SKM-1 treated with dmso at 0.1 percent for 144 hours (cell line): ENCODE measurements around the gene C1QL1.

ENCODE experiments used
- DNase-seq: peaks from one replicate; lab custom pipeline; 2025; ENCODE audit not compliant: unreplicated experiment; lab: John Stamatoyannopoulos, UW

C1QL1 gene

DNA sequence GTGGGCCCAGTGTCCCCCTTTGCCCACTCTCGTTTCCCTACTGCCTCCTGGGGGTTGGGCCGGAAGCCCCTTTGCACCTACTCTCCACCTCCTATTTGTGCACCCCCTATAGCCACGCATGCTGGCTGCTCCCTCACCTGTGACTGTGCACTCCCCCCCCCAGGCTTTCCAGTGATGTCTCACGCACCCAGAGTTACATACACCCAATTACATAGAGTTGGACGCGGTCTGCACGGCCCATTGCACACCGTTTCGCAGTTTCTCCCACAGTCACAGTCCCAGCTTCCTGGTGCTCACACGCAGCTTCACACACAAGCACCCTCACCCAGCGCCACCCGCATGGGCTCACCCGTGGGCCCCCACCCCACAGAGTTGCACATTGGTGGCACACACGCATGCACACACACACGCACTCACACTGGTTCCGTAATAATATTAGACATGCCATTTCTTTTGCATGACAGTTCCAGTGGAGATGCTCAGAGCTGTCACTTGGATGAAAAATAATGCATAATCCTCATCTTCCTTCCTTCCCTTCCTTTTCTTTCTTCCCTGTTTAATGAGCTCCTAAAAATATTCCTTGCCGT is 21.5 kb upstream of the C1QL1 start:
- DNase-seq, result no peak

DNA sequence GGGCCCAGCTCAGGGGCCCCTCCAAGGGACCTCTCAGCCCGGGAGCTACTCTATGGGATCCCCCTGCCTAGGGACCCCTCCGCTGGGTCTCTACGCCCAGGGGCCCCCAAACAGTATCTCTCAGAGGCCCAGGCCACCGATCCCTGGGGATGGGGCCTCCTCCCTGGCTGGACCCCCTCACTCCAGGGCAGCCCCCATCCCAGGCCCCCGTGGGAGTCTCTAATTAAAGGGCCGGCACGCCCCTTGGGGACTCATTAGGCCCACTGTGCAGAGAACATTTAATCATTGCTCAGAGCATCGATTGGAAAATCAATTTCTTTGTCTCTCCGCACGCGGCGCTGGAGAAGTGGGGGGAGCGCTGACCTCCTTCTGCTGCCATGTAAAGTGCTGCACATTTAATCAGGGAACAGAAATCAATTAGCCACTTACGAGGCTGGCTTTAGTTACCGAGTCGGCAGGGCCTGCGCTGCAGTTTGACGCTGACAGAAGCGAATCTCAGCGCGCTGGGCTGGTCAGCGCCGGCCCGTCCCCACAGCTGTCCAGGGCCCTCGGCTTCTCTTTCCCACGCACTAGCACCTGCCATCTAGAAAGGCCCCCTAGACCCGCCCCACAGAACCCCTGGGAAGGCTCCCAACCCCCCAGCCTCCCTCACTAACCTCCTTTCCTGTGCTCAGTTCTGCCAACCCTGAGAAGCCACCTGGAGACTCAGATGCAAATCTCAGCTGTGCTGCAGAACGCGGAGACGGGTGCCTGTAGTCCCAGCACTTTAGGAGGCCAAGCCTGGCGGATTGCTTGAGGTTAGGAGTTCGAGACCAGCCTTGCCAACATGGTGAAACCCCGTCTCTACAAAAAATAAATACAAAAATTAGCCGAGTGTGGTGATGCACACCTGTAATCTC is 20.2 kb upstream of the C1QL1 start:
- no peak for DNase-seq

DNA sequence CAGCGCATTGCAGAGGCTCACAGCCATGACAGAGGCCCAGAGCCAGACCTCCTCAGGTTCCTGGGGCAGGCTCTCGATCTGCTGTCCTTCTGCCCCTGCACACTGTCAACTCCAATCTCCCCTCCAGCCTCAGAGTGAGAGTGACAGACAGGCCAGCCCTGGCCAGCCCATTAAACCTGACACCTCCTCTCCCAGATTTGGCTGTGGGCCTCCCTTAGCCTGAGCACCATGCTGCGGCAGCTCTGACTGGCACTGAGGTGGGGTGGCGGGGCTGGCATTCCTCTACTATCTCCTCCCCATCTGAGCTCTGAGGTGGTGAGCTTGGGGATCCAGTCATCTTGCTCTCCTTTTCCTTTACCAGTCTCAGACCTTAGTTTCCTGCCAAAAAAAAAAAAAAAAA is 15.5 kb upstream of the C1QL1 start:
- no peak for DNase-seq

DNA sequence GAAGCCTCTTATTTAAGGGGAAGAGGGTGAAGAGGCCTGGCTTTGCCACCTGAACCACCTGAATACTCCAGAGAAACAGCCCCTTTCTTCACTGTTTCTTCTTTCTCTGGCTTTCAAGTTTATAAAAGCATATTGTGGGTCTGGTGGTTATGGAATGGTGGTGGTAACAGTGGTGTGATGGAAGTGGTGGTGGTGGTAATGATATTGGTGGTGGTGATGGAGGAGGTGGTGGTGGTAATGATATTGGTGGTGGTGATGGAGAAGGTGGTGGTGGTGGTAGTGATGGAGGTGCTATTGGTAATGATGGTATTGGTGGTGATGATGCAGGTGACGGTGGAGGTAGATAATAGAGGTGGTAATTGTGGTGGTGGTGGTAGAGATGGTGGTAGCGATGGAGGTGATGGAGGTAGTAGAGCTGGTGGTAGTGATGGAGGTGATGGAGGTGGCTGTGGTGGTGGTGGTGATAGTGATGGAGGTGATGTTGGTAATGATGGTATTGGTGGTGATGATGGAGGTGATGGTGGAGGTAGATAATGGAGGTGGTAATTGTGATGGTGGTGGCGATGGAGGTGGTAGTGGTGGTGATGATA is 14.1 kb upstream of the C1QL1 start:
- DNase-seq, result no peak

DNA sequence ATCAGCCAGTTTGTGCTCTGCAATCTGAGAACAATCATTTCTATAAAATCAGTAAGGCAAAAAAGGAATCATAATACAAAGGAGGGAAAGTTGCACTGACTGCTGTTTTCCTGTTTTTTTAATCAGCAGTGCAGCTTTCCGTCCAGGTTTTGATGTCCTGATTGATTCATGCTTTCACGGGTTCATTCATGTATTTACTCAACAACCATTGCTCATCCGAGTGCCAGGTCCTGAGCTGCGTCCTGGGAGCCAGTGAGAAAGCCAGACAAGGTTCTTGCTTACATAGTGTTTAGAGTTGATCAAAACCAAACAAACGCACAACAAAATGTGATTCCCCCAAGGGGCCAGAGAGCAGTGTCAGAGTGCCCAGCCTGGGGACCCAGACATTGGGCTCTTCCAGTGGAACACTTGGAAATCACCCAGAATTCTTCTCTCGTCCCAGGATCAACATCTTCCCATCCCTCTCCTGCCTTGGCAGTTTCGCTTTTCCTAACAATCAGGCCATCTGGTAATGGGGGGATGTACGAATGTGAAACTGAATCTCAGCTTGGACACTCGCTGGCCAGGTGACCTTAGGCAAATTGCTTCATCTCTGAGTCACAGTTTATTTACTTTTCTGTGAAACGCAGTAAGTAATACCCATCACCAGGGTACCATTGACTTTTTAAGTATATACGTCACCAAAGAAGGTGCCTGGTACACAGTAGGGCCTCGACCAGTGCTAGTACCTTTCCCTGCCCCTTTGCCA is 13.3 kb upstream of the C1QL1 start:
- DNase-seq, result no peak

DNA sequence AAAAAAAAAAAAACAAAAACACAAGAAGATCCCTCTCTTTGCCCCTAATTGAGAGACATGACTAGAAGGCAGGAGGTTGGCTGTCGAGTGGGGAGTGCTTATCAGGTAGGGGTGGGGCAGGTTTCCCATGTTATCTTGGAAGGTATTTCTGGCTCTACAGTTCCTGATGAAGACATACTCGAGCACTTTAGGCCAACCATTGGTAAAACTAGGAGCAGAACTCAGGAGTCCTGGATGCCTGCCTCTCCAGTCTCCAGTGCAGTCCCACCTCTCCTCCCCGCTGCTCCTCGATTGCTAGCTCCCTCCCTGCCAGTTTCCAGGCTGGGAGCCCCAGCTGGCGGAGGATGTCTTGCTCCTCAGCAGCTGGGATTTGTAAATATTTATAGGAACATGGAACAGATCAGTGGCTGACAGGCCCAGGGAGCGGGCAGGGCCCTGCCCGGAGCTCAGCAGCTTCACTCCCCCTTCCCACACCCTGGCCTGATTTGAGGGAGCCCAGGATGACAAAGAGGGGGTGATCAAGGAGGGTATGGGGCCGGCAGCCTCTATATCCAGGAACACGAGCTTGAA is 11.4 kb upstream of the C1QL1 start:
- no peak for DNase-seq

DNA sequence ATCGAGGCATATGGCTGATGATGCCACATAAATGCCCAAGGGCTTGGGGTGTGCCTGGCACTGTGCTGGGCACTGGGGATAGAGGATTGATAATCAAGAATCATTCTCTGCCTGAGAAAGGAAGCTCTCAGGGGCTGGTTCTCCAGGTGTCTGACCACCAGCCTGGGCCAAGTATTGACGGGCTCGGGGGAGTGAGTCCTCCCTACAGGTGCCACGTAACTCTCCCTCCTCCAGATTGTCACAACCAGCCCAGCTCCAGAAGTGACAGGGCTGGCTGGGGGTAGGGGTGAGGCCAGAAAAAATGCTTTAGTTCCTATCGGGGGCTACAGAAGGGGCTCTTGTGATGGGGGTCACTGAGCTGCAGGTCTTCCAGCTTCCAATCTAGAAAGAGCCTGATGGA is 10.7 kb upstream of the C1QL1 start:
- DNase-seq, result no peak

DNA sequence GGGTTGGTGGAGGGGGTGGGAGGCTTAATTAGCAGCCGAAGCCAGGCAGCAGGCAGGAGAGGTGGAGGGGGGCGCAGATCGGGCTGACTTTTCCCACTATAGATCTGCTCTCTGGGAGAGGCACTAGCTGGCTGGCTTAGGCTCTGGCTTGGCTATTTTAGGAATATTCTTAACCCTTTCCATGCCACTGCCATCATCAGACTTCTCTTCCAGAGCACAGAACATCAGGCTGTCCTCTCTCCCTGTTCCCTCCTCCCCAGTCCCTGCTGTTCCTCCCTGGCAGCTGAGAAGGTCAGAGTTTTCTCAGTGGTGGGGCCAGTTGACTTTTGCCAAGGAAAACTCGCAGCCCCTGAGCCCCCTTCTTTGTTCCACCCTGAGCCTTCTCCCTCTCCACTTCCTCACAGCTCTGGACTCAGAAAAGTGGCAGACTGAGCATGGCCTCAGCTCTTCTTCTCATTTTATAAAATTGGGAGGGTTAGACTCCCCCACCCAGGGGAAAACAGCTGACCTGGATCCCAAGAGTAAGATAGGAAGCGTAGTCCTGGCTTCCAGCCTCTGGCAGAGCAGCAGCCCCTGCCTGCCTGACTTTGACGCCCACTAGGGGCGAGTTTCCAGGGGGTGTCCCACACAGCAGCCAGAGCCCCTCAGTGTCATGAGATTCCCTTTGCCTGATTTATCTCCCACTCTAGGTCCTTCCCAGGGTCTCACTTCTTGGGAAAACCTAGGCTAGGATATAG is 9.9 kb upstream of the C1QL1 start:
- DNase-seq, result no peak

DNA sequence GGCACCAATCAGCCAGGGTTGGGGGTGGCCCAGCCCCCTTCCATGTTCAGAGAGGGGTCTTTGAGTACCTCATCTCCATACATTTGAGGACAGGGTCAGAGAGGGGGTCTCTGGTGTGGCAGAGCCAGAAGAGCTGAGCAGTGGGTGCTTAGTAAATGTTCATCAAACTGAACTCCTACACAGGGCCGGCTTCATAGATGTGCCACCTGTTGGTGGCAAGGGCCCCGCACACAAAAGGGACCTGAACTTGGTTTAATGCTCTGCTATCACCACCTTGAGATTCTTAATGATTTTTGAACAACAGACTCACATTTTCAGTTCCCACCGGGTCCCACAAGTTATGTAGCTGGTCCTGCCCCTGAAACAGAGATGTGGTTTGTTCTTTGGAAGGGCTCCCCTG is 9.0 kb upstream of the C1QL1 start:
- DNase-seq, result no peak

DNA sequence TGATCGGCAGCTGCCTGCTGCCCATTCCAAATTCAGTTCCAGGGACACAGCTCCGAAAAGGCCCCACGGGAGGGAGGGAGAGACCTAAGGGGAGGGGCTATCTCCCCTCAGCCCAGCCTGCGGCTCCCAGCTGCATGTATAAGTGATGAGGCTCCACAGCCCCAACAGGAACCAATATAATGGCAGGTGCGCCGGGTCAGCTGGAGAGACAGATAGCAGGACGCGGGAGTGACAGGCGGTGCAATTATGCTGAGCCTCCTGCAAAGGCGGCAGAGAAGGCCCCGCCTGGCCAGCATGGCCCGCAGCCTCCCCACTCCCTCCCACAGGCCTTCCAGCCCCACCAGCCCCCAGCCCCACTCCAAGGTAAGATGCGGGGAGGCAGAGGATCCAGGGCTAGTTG is 8.1 kb upstream of the C1QL1 start:
- DNase-seq, result no peak

DNA sequence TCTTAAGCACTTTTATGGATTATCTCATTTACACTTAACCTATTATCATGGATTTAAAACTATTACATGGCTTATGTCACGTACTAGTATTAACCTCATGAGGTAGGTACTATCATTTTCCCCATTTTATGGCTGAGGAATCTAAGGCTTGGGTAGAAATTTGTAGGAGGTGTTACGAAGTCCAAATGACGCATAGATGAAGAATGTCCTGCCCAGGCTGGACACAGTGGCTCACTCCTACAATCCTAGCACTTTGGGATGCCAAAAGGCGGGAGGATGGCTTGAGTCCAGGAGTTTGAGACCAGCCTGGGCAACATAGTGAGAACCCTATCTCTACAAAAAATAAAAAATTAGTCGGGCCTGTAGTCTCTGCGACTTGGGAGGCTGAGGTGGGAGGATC is 4.8 kb upstream of the C1QL1 start:
- DNase-seq, result no peak

DNA sequence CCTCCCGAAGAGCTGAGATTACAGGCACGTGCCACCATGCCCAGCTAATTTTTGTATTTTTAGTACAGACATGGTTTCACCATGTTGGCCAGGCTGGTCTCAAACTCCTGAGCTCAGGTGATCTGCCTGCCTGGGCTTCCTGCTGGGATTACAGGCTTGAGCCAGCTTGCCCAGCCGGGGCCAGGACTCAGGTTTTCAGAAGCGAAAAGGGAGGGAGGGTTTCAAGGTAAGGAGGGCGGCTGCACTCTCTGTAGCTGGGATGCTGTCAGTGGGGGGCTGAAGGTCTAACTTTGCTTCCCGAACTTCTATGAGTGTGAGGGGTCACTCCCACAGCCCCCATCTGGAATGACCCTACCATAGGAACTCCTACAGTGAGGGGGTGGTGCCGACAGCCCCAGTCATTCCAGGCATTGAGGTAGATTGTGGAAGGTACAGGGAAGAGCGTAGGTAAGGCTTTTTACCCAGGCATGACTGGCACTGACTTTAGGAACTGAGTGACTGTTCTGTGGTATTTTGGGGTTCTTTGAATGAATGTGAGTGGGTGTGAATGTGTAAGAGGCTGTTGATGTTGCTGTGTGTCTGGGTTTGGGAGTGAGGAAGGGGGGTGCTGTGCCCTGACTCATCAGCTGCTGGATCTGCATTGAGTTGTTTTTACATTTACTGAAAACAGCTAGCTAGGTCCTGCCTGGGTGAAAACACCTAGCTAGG is 3.8 kb upstream of the C1QL1 start:
- DNase-seq, result no peak

DNA sequence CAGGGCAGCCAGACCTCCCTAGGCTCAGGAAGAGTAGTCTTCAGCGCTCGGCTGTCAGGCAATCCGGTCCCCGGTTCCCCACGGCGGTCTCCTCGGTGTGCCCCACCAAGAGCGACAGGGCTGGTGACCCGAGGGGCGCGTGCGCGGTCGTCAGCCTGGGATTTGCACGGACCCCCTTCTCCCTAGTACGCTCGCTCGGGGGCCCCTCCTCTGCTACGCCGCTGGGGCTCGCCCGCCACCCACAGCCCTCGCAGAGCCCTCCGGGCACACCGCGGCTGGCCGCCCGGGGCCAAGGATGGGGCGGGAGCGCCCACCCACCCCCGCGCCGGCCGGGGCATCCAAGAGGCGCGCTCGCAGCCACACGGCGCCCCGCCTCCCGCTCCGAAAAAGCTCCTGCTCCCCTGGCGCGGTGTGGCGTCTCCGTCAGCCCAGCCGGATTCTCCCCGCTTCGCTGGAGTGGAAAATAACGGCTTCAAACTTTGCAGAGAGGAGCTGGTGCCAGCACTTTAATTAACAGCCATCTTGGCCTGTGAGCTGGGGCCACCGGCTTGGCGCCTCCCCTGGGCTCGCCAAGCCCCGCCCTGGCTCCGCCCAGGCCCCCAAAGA is 2.1 kb upstream of the C1QL1 start:
- DNase-seq, result no peak

DNA sequence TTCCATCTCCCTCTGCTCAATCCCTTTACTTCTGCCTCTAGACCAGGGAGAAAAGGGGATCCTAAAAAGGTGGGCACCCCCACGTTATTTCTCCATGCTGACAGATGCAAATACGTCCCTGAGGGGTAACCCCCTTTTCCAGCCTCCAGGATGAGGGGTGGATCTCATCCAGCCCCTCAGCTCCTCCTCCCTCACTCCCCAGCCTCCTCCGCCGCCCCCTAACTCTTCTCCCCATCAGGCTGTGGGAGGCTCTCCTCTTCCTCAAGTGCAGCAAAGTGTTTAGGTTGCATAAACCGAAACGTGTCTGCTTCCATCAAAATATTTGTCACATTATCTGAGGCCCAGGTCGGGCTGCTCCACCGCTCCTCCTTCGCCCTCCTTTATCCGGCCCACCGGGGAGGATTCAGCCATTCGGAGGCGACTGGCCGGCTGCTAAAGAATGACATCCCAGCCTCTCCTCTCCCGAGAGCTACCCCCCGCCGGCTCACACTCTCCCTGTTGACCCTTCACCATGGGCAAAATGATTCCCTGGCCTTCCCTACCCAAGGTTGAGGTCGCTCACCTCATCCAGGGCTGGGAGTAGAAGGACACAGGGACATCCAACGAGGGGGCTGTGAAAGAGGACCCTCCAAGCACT is 1.2 kb upstream of the C1QL1 start:
- DNase-seq, result no peak

DNA sequence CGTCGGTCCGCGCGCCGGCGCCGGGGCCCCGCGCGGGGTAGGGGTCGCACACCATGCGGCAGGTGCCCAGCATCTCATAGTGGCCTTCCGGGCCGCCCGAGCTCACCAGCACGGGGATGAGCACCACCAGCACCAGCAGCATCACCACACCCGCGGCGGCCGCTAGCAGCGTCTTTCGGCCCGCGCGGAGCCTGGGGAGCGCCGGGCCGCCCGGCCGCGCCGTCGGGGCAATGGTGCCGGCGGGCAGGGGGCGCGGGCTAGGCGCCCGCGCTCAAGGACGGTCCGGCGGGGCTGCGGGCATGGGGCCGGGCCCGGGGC is 237 bp downstream of the C1QL1 start:
- DNase-seq, result no peak

DNA sequence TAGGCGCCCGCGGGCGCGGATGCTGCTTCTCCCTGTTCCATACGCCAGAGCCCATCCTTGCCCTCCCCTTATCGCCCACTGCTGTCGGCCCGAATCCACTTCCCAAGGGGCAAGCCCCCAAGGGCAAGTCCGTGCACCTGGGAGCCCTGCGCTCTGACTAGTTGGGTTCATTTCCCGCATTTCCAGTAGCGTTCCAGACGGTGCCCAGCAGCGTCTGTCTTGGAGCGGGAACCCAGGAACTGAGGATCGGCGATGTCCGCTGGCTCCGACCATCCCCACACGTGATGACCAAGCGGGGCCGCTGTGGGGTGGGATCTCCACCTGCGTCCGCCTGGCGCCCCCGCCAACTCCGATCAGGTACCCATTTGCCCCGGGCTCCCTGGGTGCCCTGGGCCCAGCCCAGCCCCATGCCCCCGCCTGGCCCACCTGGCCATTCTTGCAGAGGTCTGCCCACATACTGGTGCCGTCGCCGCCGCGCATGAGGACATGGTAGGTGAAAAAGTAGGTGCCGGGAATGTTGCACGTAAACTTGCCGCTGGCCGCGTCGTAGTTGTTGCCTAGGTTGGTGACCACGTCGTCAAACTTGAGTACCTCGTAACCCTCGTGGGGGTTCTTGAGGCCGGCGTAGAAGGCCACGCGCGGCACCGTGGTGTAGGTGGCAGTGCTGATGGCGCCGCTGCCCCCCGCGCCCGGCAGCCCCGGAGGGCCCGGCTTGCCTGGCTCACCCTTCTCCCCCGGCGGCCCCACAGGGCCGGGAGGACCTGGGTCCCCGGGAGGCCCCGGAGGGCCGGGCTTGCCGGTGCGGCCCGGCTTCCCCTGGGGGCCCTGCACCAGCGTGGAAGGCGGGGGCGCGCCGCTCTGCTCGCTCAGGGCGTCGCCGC is 837 bp downstream of the C1QL1 start:
- no peak for DNase-seq

DNA sequence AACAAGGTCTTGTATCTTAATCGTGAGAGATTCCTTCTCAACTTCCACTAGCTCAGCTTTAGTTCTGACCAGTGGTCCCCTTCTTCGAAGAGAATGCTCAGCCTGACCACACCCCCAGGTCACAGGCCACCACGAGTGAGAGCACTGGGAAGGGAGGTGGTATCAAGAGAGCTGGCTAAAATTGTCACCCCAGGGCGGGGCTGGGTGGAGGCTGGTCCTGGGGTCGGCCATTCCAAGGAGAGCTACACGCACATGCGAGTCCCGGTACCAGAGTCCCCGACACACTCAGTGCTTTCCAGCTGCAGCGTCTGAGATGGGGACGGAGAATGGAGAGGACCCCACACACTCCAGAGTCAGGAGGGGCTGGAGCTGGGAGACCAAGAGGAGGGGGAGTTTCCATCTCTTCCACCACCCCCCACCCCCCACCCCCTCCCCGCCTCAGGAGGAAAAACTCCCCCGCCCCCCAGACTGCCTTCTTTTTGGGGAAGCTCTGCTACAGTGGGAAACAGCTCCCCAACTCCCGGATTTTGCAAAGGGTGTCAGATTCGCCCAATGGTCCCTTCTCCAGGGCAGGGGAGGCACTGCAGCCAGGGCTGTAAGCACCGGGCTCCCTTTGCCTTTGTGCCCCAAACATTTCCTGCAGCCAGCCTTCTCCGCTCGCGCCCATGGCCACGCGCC is 1.6 kb downstream of the C1QL1 start:
- no peak for DNase-seq
